K562 (cell line): ENCODE data around the gene TXNRD3. TPM values are rescaled to one million over a fixed set of nuclear protein-coding genes. Genes with fewer than 3 reads are reported as not detected.

Experiments
- ATAC-seq: fragments of 200-7000 bp; cut with Tn5 transposase; 3 replicates; pipeline ENCODE4 v1.9.1; 2020; ENCODE audit warnings: moderate library complexity
- BruUV-seq: library from RNA; stranded (reverse); fragments of 400-500 nt; replicated peaks from 2 replicates; lab custom pipeline; 2021; lab: Mats Ljungman, UMichigan
- CTCF ChIA-PET: fragments of 300-600 bp; formaldehyde crosslinking; extraction: SDS; loops from one replicate; lab custom pipeline; 2021; ENCODE audit warnings: low intra/inter-chr PET ratio; lab: Yijun Ruan, JAX
- POLR2A ChIA-PET: fragments of 300-600, 350-650 bp; sonication (Branson Sonifier 250); formaldehyde crosslinking; extraction: SDS; loops from one replicate; lab custom pipeline; 2021; ENCODE audit warnings: antibody characterized with exemption, inconsistent platforms; lab: Yijun Ruan, JAX
- DNase-seq, 4 experiments: peaks; one replicate each; pipeline versions ENCODE4 v3.0.0 to v3.0.0-alpha.2; 2011 to 2018; ENCODE audit warnings: low spot score in 3 of 4, mixed read lengths in 3 of 4; ENCODE audit errors: extremely low read depth in 1 of 4
- FAIRE-seq: peaks from 2 replicates; lab custom pipeline; 2011; peaks lifted over from hg19 to GRCh38; lab: Jason Lieb, UNC
- H2AFZ ChIP-seq: 2 replicates; pipeline ENCODE4 v1.6.0; 2011; ENCODE audit warnings: low read depth, low read length, control low read depth, inconsistent platforms
- H3K27ac ChIP-seq: fragments of 200-600 bp; 3 replicates; pipeline ENCODE4 v1.8.0; 2011; ENCODE audit warnings: low read depth, mild to moderate bottlenecking, control low read depth, inconsistent platforms, low read length, moderate library complexity, mixed read lengths; ENCODE audit errors: extremely low read depth
- H3K27me3 ChIP-seq, 2 experiments: fragments of 300-600 bp in 1 of 2; 2 replicates in 1 of 2; 3 replicates in 1 of 2; pipeline versions ENCODE4 v1.6.0 to v1.8.0; 2011; ENCODE audit warnings: inconsistent platforms in 2 of 2, low read length in 2 of 2, mild to moderate bottlenecking in 1 of 2, mixed read lengths in 1 of 2, moderate library complexity in 1 of 2; ENCODE audit not compliant: control insufficient read depth in 2 of 2, insufficient read depth in 2 of 2
- H3K36me3 ChIP-seq: fragments of 300-600 bp; 3 replicates; pipeline ENCODE4 v1.8.0; 2011; ENCODE audit warnings: mild to moderate bottlenecking, low read length, inconsistent platforms; ENCODE audit not compliant: control insufficient read depth, insufficient read depth
- H3K4me1 ChIP-seq, 2 experiments: fragments of 200-600 bp in 1 of 2; replicated peaks in 1 of 2; 2 replicates in 1 of 2; 3 replicates in 1 of 2; pipeline versions ENCODE4 v1.5.1 to v1.8.0; 2011; ENCODE audit warnings: inconsistent platforms in 2 of 2, low read length in 2 of 2, mild to moderate bottlenecking in 1 of 2, mixed read lengths in 1 of 2, moderate library complexity in 1 of 2; ENCODE audit not compliant: control insufficient read depth in 2 of 2, insufficient read depth in 2 of 2
- H3K4me2 ChIP-seq: 2 replicates; pipeline ENCODE4 v1.6.1; 2011; ENCODE audit warnings: low read length, control low read depth, inconsistent platforms, mixed read lengths; ENCODE audit not compliant: insufficient read depth
- H3K4me3 ChIP-seq: fragments of 200-600 bp; sonication (generic), shearing (Covaris generic); 2 replicates; pipeline ENCODE4 v1.5.1; 2016; ENCODE audit warnings: control low read depth, inconsistent platforms
- H3K79me2 ChIP-seq: fragments of 200-600 bp; 3 replicates; pipeline ENCODE4 v1.8.0; 2011; ENCODE audit warnings: low read length, inconsistent platforms; ENCODE audit not compliant: control insufficient read depth, insufficient read depth
- H3K9ac ChIP-seq, 2 experiments: 2 replicates each; pipeline versions ENCODE4 v1.6.0 to v1.6.1; 2011; ENCODE audit warnings: low read depth in 2 of 2, low read length in 2 of 2, control low read depth in 1 of 2, inconsistent platforms in 1 of 2, mild to moderate bottlenecking in 1 of 2, mixed read lengths in 1 of 2; ENCODE audit not compliant: insufficient read depth in 1 of 2
- H3K9me1 ChIP-seq: one replicate; pipeline ENCODE4 v1.6.0; 2011; ENCODE audit warnings: inconsistent platforms, mild to moderate bottlenecking, low read length, moderate library complexity; ENCODE audit not compliant: control insufficient read depth, insufficient read depth
- H3K9me3 ChIP-seq: replicated peaks from 2 replicates; pipeline ENCODE4 v1.5.1; 2011; ENCODE audit warnings: low read depth, low read length, inconsistent platforms; ENCODE audit not compliant: control insufficient read depth, insufficient read depth
- H4K20me1 ChIP-seq: replicated peaks from 2 replicates; pipeline ENCODE4 v1.6.1; 2011; ENCODE audit warnings: low read length, inconsistent platforms, mixed read lengths; ENCODE audit not compliant: control insufficient read depth, insufficient read depth
- ATF2 ChIP-seq: sonication (generic); formaldehyde crosslinking; IDR thresholded peaks from 2 replicates; pipeline ENCODE4 v1.8.1; 2022; ENCODE audit warnings: missing genetic modification reagents
- BRF2 ChIP-seq: IDR thresholded peaks from 3 replicates; pipeline ENCODE4 v1.6.1; 2011; ENCODE audit warnings: borderline replicate concordance, mild to moderate bottlenecking; ENCODE audit not compliant: insufficient read length, insufficient read depth
- HDAC3 ChIP-seq: fragments of 450-650 bp; IDR thresholded peaks from 2 replicates; pipeline ENCODE4 v1.6.1; 2018; ENCODE audit warnings: borderline replicate concordance, mild to moderate bottlenecking, moderate library complexity; ENCODE audit not compliant: partially characterized antibody
- POLR2G ChIP-seq: fragments of 200-400 bp; formaldehyde crosslinking; IDR thresholded peaks from 2 replicates; pipeline ENCODE4 v1.6.1; 2017; ENCODE audit warnings: low read depth, mild to moderate bottlenecking, antibody characterized with exemption, low read length, moderate library complexity
- RFX5 ChIP-seq: IDR thresholded peaks from 2 replicates; pipeline ENCODE4 v1.6.1; 2011; ENCODE audit warnings: low read depth, mild to moderate bottlenecking, improper control_type of control experiment, low read length
- SMARCC2 ChIP-seq: fragments of 450-650 bp; IDR thresholded peaks from 2 replicates; pipeline ENCODE4 v1.6.1; 2017; ENCODE audit warnings: antibody characterized with exemption, moderate library complexity, mild to moderate bottlenecking, low read depth
- SOX6 ChIP-seq: fragments of 450-650 bp; IDR thresholded peaks from 2 replicates; pipeline ENCODE4 v1.6.1; 2014; ENCODE audit warnings: mild to moderate bottlenecking
- TFAM ChIP-seq: fragments of 250-450 bp; sonication (Bioruptor Pico); conservative IDR thresholded peaks from 2 replicates; pipeline ENCODE4 v1.5.0; 2021; ENCODE audit warnings: mild to moderate bottlenecking, moderate library complexity
- ZFP1 ChIP-seq: fragments of 450-650 bp; formaldehyde crosslinking; IDR thresholded peaks from 2 replicates; pipeline ENCODE4 v1.4.0; 2020; ENCODE audit warnings: mild to moderate bottlenecking, mixed read lengths
- ZNF316 ChIP-seq: fragments of 450-650 bp; IDR thresholded peaks from 2 replicates; pipeline ENCODE4 v1.6.1; 2016
- WGBS: fragments of 100-300 bp; shearing (Covaris generic); methylation state at CpG from one replicate; pipeline ENCODE4 v1.1.6; 2016; ENCODE audit warnings: low coverage, mixed read lengths; ENCODE audit not compliant: insufficient coverage; ENCODE audit errors: missing lambda C conversion rate; 5-methylcytosine and 5-hydroxymethylcytosine counted together
- in situ Hi-C: fragments of 300-500 bp; cut with MboI; formaldehyde crosslinking; loops from 4 replicates; pipeline ENCODE4 v1.15.0; 2018; ENCODE audit warnings: inconsistent platforms, mixed read lengths
- intact Hi-C: fragments of 100-400 bp; cut with micrococcal nuclease; formaldehyde crosslinking; loops from 2 replicates; pipeline ENCODE4 v1.14.2; 2022
- polyA plus RNA-seq, 8 experiments: library from polyadenylated mRNA; depleted of rRNA in 4 of 8; stranded (reverse) in 5 of 8; unstranded in 3 of 8; fragments of >200 nt; fragmentation: Nextera tagmentation in 2 of 8; fragmentation: Illumina TruSeq in 1 of 8; extraction: Ambion mirVana in 2 of 8; extraction: Trizol in 1 of 8; gene quantifications; 2 replicates each; pipeline versions ENCODE4 v1.2.1 to v1.2.3, GENCODE V29; 2011 to 2014; ENCODE audit warnings: inconsistent platforms in 1 of 8, missing spikeins in 1 of 8
- total RNA-seq, 7 experiments: library from RNA; depleted of rRNA in 6 of 7; stranded (reverse); fragments of >200 nt in 6 of 7; fragmentation: Illumina TruSeq in 2 of 7; extraction: Trizol in 2 of 7; gene quantifications; 2 replicates each; pipeline versions ENCODE4 v1.2.1 to v1.2.3, GENCODE V29; 2011 to 2021; ENCODE audit warnings: low replicate concordance in 1 of 7

TXNRD3 gene
- total and polyA plus RNA-seq, 9 of the 15 experiments (the other 6 are each of a cell fraction or from before 2014, with no cell fraction given) = 0.96 to 2.3 (median 1.7) TPM

GRCh38 chr3:126604691-126605090 is 50.2 kb downstream of the TXNRD3 start:
- H3K9me1 ChIP-seq = no peaks in the 10 kb centered on the region
- H3K79me2 ChIP-seq = no peaks in the 10 kb centered on the region
- H4K20me1 ChIP-seq = no peaks in the 10 kb centered on the region
- H3K9ac ChIP-seq = no peak overlapping the region
- no peaks in the 10 kb centered on the region for H3K27me3 ChIP-seq
- no peak overlapping the region for H3K4me2 ChIP-seq
- ChIA-PET CTCF (no interaction called here), POLR2A (interaction anchor here (0.6 kb wide), 1 partner anchor 23 kb away, joined by 3 read pairs; no protein-coding TSS in a partner anchor)
- no peaks in the 10 kb centered on the region for H3K36me3 ChIP-seq
- H3K4me1 ChIP-seq = peaks cover 5 to 12% of the 10 kb centered on the region in 2 experiments; a peak in 3 of 5 replicates
- ATAC-seq (no peak), FAIRE-seq (no peak), DNase-seq (no peak)
- H3K4me3 ChIP-seq = no peak overlapping the region
- WGBS = 22% methylated on average over 6 of the region's 6 CpGs
- BruUV-seq = no TSS peak
- H3K27ac ChIP-seq = no peak overlapping the region
- no peaks in the 10 kb centered on the region for H3K9me3 ChIP-seq
- in situ Hi-C loops (no loop called here), intact Hi-C loops (no loop called here)
- TF ChIP-seq ZNF316 (no peak), ZFP1 (CRISPR knock-in tag) (no peak), RFX5 (no peak), SOX6 (no peak), TFAM (CRISPR knock-in tag) (no peak), SMARCC2 (no peak), BRF2 (no peak), POLR2G (no peak), HDAC3 (no peak), ATF2 (CRISPR knock-in tag) (no peak)
- no peak overlapping the region for H2AFZ ChIP-seq
